ENCODE data around the gene WDR88.

Gene WDR88

DNA sequence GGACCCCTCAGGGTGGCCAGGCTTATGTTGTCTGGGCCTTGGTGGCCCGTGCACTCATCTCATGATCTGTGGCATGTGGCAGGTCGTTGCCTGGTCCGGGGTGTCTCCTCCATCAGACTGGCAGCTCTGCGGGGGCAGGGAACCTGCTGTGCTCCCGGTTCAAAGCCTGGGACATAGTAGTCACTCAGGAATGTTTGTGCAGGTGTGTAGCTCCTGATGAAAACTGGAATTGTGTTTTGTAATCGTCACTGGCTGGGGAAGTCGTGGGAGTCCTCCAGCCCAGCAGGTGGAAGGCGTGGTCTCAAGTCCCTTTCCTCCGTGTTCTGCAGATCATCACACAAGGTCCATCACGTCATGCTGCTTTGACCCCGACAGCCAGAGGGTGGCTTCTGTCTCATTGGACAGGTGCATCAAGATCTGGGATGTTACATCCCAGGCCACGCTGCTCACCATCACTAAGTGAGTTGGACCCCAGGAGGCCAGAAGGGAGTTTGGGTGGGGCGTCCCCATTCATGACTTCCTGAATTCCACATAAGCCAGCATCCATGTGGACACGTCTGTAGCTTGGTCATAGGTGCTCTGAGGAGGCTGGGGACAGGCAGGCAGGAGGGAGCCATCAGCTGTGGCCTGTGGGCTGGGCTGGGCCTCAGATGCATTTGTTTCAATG, 19.1 kb downstream of the WDR88 start:
- TF ChIP-seq SIN3A (IDR thresholded peaks at IDR 0.05; ENCODE audit: borderline replicate concordance, insufficient read depth, low read length) (no peak), POLR2AphosphoS5 (IDR thresholded peaks at IDR 0.05; ENCODE audit: low read depth, low read length) (no peak), TAF1 (IDR thresholded peaks at IDR 0.05; ENCODE audit: borderline replicate concordance, insufficient read depth, low read length) (no peak), FOXP2 (optimal IDR thresholded peaks at IDR 0.05; ENCODE audit: borderline replicate concordance, extremely low read depth, extremely low read length, insufficient read depth) (no peak)
- TF ChIP-seq, protein P1, sequence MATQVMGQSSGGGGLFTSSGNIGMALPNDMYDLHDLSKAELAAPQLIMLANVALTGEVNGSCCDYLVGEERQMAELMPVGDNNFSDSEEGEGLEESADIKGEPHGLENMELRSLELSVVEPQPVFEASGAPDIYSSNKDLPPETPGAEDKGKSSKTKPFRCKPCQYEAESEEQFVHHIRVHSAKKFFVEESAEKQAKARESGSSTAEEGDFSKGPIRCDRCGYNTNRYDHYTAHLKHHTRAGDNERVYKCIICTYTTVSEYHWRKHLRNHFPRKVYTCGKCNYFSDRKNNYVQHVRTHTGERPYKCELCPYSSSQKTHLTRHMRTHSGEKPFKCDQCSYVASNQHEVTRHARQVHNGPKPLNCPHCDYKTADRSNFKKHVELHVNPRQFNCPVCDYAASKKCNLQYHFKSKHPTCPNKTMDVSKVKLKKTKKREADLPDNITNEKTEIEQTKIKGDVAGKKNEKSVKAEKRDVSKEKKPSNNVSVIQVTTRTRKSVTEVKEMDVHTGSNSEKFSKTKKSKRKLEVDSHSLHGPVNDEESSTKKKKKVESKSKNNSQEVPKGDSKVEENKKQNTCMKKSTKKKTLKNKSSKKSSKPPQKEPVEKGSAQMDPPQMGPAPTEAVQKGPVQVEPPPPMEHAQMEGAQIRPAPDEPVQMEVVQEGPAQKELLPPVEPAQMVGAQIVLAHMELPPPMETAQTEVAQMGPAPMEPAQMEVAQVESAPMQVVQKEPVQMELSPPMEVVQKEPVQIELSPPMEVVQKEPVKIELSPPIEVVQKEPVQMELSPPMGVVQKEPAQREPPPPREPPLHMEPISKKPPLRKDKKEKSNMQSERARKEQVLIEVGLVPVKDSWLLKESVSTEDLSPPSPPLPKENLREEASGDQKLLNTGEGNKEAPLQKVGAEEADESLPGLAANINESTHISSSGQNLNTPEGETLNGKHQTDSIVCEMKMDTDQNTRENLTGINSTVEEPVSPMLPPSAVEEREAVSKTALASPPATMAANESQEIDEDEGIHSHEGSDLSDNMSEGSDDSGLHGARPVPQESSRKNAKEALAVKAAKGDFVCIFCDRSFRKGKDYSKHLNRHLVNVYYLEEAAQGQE (IDR thresholded peaks at IDR 0.05; ENCODE audit: insufficient read depth in 1 of 2, low read depth in 2 of 2, low read length in 2 of 2): no peak

DNA sequence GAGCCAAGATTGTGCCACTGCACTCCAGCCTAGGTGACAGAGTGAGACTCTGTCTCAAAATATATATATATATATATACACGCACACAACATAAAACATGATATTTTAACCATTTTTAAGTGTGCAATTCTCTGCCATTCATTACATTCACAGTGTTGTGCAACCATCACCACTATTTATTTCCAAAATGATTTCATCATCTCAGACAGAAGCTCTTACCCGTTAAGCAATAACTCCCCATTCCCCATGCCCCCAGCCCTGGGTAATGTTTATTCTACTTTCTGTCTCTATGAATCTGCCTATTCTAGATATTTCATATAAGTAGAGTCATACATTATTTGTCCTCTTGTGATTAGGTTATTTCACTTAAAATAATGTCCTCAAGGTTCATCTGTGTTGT, 20.3 kb downstream of the WDR88 start:
- TF ChIP-seq, protein P1 (IDR thresholded peaks at IDR 0.05; ENCODE audit: insufficient read depth in 1 of 2, low read depth in 2 of 2, low read length in 2 of 2): no peak
- TF ChIP-seq SIN3A (IDR thresholded peaks at IDR 0.05; ENCODE audit: borderline replicate concordance, insufficient read depth, low read length): no peak
- TF ChIP-seq TAF1 (IDR thresholded peaks at IDR 0.05; ENCODE audit: borderline replicate concordance, insufficient read depth, low read length): no peak
- TF ChIP-seq POLR2AphosphoS5 (IDR thresholded peaks at IDR 0.05; ENCODE audit: low read depth, low read length): no peak
- no peak for TF ChIP-seq FOXP2 (optimal IDR thresholded peaks at IDR 0.05; ENCODE audit: borderline replicate concordance, extremely low read depth, extremely low read length, insufficient read depth)

DNA sequence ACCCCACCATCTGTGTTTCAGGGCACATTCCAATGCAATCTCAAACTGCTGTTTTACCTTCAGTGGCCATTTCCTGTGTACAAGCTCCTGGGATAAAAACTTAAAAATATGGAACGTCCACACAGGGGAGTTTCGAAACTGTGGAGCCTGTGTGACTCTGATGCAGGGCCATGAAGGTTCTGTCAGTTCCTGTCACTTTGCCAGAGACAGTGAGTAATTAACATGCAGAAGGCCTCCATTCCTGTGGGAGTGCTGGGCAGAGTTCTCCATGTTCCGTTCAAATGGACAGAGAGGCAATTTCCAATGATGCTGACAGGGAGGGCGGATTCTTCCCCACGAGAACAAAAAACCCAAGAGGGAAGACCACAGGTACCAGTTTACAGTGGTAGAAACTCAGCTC, 24.4 kb downstream of the WDR88 start:
- TF ChIP-seq POLR2AphosphoS5 (IDR thresholded peaks at IDR 0.05; ENCODE audit: low read depth, low read length) (no peak), SIN3A (IDR thresholded peaks at IDR 0.05; ENCODE audit: borderline replicate concordance, insufficient read depth, low read length) (no peak), TAF1 (IDR thresholded peaks at IDR 0.05; ENCODE audit: borderline replicate concordance, insufficient read depth, low read length) (no peak)

DNA sequence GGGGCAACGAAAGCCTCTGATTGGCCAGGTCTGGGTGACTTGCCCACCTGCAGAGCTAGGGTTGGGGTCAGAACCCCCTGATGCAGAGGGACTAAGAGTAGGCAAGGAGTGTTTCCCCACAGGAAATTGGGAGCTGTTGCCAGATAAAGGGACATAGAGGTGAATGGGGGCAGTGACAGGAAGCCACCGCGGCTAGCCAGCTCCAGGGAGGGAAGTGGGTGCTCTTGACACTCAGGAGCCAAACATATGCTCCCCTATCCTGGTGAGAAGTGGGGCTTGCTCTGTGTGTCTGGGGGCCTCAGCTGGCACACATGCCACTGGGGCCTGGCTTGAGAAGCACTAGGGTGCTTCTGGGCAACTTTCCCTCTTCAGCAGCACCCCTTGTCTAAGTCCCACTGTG, 26.0 kb downstream of the WDR88 start:
- TF ChIP-seq TAF1 (IDR thresholded peaks at IDR 0.05; ENCODE audit: borderline replicate concordance, insufficient read depth, low read length) (no peak), SIN3A (IDR thresholded peaks at IDR 0.05; ENCODE audit: borderline replicate concordance, insufficient read depth, low read length) (no peak), FOXP2 (optimal IDR thresholded peaks at IDR 0.05; ENCODE audit: borderline replicate concordance, extremely low read depth, extremely low read length, insufficient read depth) (no peak), POLR2AphosphoS5 (IDR thresholded peaks at IDR 0.05; ENCODE audit: low read depth, low read length) (no peak)
- TF ChIP-seq, protein P1 (IDR thresholded peaks at IDR 0.05; ENCODE audit: insufficient read depth in 1 of 2, low read depth in 2 of 2, low read length in 2 of 2): no peak

DNA sequence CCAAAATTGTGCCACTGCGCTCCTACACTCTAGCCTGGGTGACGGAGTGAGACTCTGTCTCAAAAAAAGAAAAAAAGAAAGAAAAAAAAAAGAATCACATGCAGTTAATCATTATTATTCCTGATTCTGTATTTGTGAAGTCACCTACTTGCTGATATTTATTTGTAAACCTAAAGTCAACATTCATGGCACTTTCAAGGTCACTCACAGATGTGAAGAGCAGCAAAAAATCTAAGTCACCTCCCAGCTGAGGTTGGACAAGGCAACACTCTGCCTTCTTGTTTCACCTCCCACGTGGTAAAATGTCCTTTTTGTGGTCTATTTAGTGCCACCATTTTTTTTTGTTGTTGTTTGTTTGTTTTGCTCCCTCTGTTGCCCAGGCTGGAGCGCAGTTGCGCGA, 26.5 kb downstream of the WDR88 start:
- TF ChIP-seq, protein P1 (IDR thresholded peaks at IDR 0.05; ENCODE audit: insufficient read depth in 1 of 2, low read depth in 2 of 2, low read length in 2 of 2): no peak
- TF ChIP-seq POLR2AphosphoS5 (IDR thresholded peaks at IDR 0.05; ENCODE audit: low read depth, low read length) (no peak), TAF1 (IDR thresholded peaks at IDR 0.05; ENCODE audit: borderline replicate concordance, insufficient read depth, low read length) (no peak), SIN3A (IDR thresholded peaks at IDR 0.05; ENCODE audit: borderline replicate concordance, insufficient read depth, low read length) (no peak), FOXP2 (optimal IDR thresholded peaks at IDR 0.05; ENCODE audit: borderline replicate concordance, extremely low read depth, extremely low read length, insufficient read depth) (no peak)
